Neuron (in vitro differentiated cells): ENCODE measurements around the gene FOCAD.
"Not testable (repeated sequence)": the region's sequence is repeated elsewhere in the genome, so short reads cannot be mapped to it uniquely, and the experiment has no call there.

Experiments
- H2AFZ ChIP-seq: one replicate; pipeline ENCODE4 v1.6.1; 2013; ENCODE audit warnings: low read depth, mild to moderate bottlenecking, inconsistent platforms, low read length, moderate library complexity
- H3K27me3 ChIP-seq: one replicate; pipeline ENCODE4 v1.6.1; 2013; ENCODE audit warnings: low read length; ENCODE audit not compliant: insufficient read depth
- H3K36me3 ChIP-seq: one replicate; pipeline ENCODE4 v1.6.1; 2013; ENCODE audit warnings: low read length; ENCODE audit not compliant: insufficient read depth
- H3K4me1 ChIP-seq: one replicate; pipeline ENCODE4 v1.6.1; 2013; ENCODE audit warnings: low read length; ENCODE audit not compliant: insufficient read depth
- H3K4me3 ChIP-seq: 2 replicates; pipeline ENCODE4 v1.5.1; 2013; ENCODE audit warnings: mild to moderate bottlenecking, low read length, moderate library complexity
- H3K9me3 ChIP-seq: one replicate; pipeline ENCODE4 v1.6.1; 2013; ENCODE audit warnings: low read length

FOCAD gene

DNA sequence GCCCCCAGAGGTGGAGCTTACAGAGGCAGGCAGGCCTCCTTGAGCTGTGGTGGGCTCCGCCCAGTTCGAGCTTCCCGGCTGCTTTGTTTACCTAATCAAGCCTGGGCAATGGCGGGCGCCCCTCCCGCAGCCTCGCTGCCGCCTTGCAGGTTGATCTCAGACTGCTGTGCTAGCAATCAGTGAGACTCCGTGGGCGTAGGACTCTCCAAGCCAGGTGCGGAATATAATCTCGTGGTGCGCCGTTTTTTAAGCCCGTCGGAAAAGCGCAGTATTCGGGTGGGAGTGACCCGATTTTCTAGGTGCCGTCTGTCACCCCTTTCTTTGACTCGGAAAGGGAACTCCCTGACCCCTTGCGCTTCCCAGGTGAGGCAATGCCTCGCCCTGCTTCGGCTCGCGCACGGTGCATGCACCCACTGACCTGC is 25.8 kb upstream of the FOCAD start:
- H3K4me1 ChIP-seq: peaks cover 33% of the 10 kb centered on the region
- H3K9me3 ChIP-seq, H3K27me3 ChIP-seq, H3K36me3 ChIP-seq: not testable (repeated sequence)
- H3K4me3 ChIP-seq: peak overlapping the region; percentile 94
- peak overlapping the region; percentile 18 for H2AFZ ChIP-seq

DNA sequence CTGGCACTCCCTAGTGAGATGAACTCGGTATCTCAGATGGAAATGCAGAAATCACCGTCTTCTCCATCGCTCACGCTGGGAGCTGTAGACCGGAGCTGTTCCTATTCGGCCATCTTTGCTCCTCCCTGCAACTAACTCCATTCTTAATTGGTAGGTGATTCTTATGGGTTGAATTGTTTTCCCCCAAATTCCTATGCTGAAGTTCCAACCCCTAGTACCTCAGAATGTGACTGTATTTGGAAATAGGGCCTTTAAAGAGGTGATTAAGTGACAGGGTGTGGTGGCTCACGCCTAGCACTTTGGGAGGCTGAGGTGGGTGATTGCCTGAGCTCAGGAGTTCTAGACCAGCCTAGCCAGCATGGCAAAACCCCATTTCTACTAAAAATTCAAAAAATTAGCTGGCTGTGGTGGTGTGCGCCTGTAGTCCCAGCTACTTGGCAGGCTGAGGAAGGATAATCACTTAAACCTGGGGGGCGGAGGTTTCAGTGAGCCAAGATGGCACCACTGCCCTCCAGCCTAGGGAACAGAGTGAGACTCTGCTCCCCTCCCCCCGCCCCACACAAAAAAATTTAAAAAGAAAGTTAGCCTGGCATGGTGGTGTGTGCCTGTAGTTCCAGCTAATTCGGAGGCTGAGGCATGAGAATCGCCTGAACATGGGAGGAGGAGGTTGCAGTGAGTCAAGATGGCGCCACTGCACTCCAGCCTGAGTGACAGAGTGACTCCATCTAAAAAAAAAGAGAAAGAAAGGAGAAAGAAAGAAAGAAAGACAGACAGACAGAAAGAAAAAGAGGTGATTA is 25.2 kb upstream of the FOCAD start:
- H3K27me3 ChIP-seq: no peaks in the 10 kb centered on the region
- peak overlapping the region; percentile 94 for H3K4me3 ChIP-seq
- H3K4me1 ChIP-seq: peaks cover 38% of the 10 kb centered on the region
- H3K36me3 ChIP-seq: no peaks in the 10 kb centered on the region
- no peaks in the 10 kb centered on the region for H3K9me3 ChIP-seq
- H2AFZ ChIP-seq: peak overlapping the region; percentile 18

DNA sequence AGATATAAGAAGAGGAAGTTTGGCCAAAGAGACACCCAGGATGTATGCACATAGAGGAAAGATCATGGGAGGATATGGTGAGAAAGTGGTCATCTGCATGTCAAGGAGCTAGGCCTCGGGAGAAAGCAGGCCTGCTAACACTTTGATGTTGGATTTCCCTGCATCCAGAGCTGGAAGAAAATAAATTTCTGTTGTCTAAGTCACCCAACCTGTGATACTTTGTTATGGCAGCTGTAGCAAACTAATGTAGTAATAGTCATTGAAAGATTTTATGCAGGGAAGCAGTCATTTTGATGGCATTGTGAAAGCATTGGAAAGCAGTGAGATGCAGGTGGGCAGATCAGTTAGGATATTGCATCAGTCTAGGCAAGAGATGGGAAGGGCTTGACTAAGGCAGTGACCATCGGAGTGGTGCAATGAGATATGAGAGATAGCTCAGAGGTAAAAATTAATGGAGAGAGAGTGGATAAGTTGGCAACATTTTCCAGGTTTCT is 24.5 kb upstream of the FOCAD start:
- no peaks in the 10 kb centered on the region for H3K9me3 ChIP-seq
- H3K4me1 ChIP-seq: peaks cover 38% of the 10 kb centered on the region
- no peaks in the 10 kb centered on the region for H3K36me3 ChIP-seq
- peak overlapping the region; percentile 94 for H3K4me3 ChIP-seq
- H3K27me3 ChIP-seq: no peaks in the 10 kb centered on the region
- H2AFZ ChIP-seq: no peak overlapping the region

DNA sequence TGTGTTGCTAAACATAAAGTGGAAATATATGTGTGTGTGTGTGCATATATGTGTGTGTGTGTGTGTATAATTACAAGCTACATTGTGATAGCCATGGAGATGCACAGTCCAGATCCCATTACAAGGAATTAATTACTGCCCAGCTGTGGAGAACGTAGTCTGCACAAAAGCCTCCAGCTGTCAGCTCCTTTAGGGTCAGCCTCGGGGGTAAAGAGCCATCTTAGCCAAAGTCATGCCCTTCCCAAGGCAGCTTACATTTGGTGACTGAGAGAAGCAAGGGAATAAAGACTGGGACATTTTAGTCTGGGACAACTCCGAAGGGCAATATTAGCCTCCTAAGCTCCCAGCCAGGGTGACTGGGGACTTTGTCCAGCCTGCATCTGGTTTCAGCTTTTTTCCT is 21.9 kb upstream of the FOCAD start:
- Histone ChIP-seq H3K4me3 (no peak overlapping the region), H3K36me3 (no peaks in the 10 kb centered on the region), H3K27me3 (no peaks in the 10 kb centered on the region), H2AFZ (no peak overlapping the region), H3K4me1 (peaks cover 38% of the 10 kb centered on the region), H3K9me3 (no peaks in the 10 kb centered on the region)

DNA sequence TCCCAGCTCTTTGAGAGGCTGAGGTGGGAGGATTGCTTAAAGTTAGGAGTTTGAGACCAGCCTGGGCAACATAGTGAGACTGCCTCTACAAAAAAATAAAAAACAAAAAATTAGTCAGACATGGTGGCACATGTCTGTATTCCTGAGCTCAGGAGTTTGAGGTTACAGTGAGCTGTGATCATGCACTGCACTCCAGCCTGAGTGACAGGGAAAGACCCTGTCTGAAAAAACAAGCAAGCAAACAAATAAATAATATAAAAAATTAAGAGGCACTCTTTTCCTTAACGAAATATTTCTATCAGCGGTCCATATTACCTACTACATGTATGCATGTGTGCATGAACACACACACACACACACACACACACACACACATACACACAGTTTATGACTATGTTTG is 20.9 kb upstream of the FOCAD start:
- H3K27me3 ChIP-seq: no peaks in the 10 kb centered on the region
- no peaks in the 10 kb centered on the region for H3K36me3 ChIP-seq
- H3K9me3 ChIP-seq: no peaks in the 10 kb centered on the region
- no peak overlapping the region for H3K4me3 ChIP-seq
- no peak overlapping the region for H2AFZ ChIP-seq
- peaks cover 40% of the 10 kb centered on the region for H3K4me1 ChIP-seq

DNA sequence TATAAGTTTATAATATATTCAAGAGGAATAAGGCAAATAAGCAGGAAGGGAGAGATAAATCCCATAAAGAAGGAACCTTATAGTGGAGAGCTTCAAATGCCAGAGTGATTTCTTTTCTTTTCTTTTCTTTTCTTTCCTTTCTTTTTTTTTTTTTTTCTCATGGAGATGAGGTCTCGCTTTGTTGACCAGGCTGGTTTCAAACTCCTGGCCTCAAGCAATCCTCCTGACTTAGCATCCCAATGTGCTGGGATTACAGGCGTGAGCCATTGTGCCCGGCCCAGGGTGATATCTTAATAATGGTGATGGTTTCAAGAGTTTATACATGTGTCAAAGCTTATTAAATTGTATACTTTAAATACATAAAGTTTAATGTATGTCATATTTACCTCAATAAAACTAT is 19.6 kb upstream of the FOCAD start:
- H2AFZ ChIP-seq: no peak overlapping the region
- no peaks in the 10 kb centered on the region for H3K27me3 ChIP-seq
- no peaks in the 10 kb centered on the region for H3K36me3 ChIP-seq
- peaks cover 37% of the 10 kb centered on the region for H3K4me1 ChIP-seq
- H3K9me3 ChIP-seq: peaks cover 2% of the 10 kb centered on the region
- H3K4me3 ChIP-seq: no peak overlapping the region

DNA sequence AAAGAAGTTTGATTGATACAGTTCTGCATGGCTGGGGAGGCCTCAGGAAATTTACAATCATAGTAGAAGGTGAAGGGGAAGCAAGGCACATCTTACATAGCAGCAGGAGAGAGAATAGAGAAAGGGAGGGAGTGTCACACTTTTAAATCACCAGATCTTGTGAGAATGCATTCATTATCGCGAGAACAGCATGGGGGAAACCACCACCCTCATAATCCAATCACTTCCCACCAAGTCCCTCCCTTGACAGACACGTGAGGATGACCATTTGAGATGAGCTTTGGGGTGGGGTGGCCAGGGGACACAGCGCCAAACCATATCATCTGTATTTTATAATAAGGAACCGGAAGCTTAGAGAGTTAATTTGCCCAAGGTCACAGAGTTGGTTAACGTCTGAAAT is 13.7 kb upstream of the FOCAD start:
- H3K4me1 ChIP-seq: peaks cover 2% of the 10 kb centered on the region
- H3K27me3 ChIP-seq: no peaks in the 10 kb centered on the region
- no peak overlapping the region for H3K4me3 ChIP-seq
- H3K36me3 ChIP-seq: peaks cover 4% of the 10 kb centered on the region
- peaks cover 2% of the 10 kb centered on the region for H3K9me3 ChIP-seq
- no peak overlapping the region for H2AFZ ChIP-seq

DNA sequence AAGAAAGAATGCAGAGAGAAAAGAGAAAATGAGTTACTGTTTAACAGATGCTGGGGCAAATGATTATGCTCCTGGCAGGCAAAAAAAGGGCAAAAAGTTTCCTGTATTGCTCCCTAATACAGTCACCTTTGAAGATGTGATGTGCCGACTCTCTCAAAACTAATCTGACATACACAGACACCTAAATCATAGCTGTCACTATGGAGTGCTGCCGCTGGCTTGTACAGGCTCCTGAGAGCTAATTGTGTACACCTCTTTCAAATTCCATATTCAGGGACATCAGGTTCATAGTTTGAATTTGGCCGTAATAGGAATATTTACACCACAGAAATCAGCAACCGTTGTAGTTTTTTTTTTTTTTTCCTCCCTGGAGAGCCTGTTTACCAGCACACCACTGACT is 12.4 kb upstream of the FOCAD start:
- H3K4me1 ChIP-seq: peaks cover 2% of the 10 kb centered on the region
- H3K27me3 ChIP-seq: no peaks in the 10 kb centered on the region
- no peak overlapping the region for H2AFZ ChIP-seq
- peaks cover 2% of the 10 kb centered on the region for H3K9me3 ChIP-seq
- H3K36me3 ChIP-seq: peaks cover 4% of the 10 kb centered on the region
- H3K4me3 ChIP-seq: no peak overlapping the region

DNA sequence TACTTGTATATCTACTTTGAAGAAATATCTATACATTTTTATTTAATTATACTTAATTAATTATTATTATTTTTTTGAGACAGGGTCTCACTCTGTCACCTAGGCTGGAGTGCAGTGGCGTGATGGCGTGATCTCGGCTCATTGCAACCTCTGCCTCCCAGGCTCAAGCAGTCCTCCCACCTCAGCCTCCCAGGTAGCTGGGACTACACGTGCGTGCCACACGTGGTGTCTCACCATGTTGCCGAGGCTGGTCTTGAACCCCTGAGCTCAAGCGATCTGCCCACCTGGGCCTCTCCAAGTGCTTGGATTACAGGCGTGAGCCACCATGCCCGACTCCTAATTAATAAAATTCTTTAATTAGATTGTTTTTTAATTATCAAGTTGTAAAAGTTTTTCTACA is 10.5 kb upstream of the FOCAD start:
- not testable (repeated sequence) for H3K4me1 ChIP-seq, H3K27me3 ChIP-seq, H3K4me3 ChIP-seq, H2AFZ ChIP-seq, H3K36me3 ChIP-seq, H3K9me3 ChIP-seq

DNA sequence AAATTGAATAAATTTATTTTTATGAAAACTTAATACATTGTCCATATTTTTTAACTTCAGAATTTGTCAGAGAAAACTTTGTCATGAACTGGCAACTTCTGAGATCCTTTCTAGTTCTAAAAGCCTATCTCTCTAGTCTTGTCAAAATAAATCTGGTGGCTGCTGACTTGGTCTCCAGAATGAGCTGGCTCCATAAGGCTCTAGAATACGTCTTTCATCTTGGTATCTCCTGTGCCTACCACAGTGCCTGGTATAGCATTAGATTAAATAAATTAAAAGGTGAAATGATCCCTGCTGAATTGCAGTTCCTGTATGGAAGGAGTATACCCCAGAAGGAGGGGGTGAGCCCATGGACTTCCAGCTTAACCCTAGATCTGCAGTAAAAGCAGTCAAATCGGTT is 2.6 kb upstream of the FOCAD start:
- no peaks in the 10 kb centered on the region for H3K36me3 ChIP-seq
- H3K4me3 ChIP-seq: no peak overlapping the region

DNA sequence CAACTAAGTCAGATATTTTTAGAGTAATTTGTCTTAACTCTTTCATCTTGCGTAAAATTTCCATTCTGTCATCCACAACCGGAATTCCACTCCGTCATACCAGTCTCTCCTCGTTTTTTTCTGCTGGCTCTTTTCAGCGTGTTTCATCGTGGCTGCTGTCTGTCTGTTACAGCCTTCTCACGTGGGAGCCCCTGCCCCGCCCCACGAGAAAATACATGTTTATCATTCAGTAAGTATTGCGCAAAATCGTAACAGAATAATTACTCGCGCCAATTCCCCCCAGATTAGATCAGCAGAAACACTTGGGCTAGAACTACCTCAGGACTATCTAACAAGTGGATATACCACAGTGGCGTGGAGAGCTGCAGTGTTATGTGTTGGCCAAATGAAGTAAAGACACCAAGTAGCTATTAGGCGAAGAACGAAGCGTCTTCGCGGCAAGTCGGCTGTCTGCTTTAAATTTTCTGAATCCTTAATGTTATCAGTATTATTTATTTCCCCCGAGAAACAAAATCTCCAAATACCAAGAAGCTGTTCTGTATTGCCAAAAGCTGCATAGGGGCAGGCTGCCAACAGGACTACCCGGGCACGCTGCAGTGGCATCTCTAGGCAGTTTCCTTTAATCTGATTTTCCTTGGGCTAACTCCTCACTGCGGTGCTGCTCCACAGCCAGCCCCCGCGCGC is 566 bp upstream of the FOCAD start:
- H3K9me3 ChIP-seq: no peaks in the 10 kb centered on the region
- H2AFZ ChIP-seq: peak overlapping the region; percentile 85
- H3K4me1 ChIP-seq: peaks cover 23% of the 10 kb centered on the region
- H3K27me3 ChIP-seq: no peaks in the 10 kb centered on the region
- no peaks in the 10 kb centered on the region for H3K36me3 ChIP-seq
- peak overlapping the region; percentile 89 for H3K4me3 ChIP-seq

More for the DNA sequence above, 2.6 kb upstream of the FOCAD start:
- Histone ChIP-seq H3K4me1 (peaks cover 26% of the 10 kb centered on the region), H3K27me3 (no peaks in the 10 kb centered on the region), H2AFZ (no peak overlapping the region), H3K9me3 (no peaks in the 10 kb centered on the region)

DNA sequence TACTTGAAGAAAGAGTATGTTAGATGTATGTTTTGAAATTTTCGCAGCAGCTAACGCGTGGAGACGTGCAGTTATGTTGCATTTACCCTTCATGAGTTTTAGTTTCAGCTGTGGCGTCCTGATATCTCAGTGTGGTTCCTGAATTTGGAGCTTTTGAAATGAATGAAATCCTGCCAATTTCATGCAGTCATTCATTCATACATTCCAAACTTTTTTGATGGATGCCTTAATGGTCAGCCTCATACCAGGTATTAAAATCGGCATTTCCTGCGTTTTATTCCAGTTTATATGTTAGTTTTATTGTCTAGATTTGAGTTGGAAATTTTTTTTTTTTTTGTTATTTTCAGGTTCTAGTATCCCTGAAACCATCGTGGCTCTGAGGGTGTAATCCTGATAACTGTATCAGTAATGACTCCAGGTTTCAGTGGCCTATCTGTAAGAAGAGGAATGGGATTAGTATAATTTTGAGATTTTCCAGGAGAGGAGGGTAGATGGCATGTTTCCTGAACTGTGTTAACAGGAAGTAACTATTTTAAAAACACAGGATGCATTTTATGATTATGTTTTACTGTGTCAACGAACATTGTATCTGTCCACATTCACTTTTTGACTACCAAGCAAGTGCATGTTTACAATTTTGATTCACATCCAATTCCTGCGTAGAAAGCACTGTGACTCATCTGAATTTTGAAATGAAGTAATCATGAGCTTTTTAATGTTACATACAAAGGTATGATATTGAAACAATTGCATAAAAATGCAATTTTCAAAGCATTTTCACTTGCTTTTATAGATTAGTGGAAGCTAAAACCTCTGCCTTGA is 1.0 kb downstream of the FOCAD start:
- H3K9me3 ChIP-seq: no peaks in the 10 kb centered on the region
- peak overlapping the region; percentile 59 for H2AFZ ChIP-seq
- H3K27me3 ChIP-seq: no peaks in the 10 kb centered on the region
- no peaks in the 10 kb centered on the region for H3K36me3 ChIP-seq
- H3K4me3 ChIP-seq: peak overlapping the region; percentile 89
- H3K4me1 ChIP-seq: peaks cover 20% of the 10 kb centered on the region

DNA sequence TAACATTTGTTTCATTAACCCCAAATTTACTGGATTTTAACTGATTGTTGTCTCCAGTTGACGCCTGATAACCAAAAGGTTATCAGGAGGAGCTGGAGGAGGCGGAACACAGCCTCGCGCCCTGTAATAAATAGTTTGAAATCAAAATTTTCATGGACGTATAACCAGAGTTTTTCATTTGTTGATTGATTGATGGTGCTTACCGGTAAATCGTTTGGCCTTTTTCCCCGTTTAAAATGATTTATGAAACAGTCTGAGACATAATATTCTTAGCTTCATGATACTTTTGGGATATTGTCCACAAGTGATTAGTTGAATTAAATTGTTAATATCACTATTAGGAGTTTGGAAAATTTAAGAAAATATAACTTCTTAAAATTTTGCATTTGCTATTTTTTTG is 1.7 kb downstream of the FOCAD start:
- Histone ChIP-seq H3K36me3 (no peaks in the 10 kb centered on the region), H3K4me1 (peaks cover 20% of the 10 kb centered on the region), H3K27me3 (no peaks in the 10 kb centered on the region), H3K4me3 (peak overlapping the region; percentile 89), H3K9me3 (no peaks in the 10 kb centered on the region), H2AFZ (no peak overlapping the region)
